ENCODE data around the gene LGALS13.
"Not testable (repeated sequence)": the region's sequence is repeated elsewhere in the genome, so short reads cannot be mapped to it uniquely, and the experiment has no call there.

LGALS13 gene

DNA sequence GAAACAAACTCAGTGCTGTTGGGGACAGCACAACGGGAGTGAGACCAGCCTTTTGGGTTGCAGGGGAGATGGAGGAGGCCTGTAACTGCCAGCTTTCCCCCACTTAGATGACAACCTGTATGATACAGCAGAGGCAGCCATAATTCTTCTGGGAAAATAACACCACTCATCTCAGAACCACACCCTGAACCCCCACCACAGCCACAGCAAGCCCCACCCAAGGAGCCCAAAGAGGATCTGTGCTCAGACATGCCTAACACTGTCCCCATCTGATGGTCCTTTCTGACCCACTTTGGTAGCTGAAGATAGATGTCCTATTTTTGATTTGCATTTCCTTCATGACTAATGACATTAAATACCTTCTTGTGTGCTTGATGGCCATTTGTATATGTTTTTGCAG, 15.4 kb downstream of the LGALS13 start:
- no peak for DNase-seq (ENCODE audit: low read depth)

DNA sequence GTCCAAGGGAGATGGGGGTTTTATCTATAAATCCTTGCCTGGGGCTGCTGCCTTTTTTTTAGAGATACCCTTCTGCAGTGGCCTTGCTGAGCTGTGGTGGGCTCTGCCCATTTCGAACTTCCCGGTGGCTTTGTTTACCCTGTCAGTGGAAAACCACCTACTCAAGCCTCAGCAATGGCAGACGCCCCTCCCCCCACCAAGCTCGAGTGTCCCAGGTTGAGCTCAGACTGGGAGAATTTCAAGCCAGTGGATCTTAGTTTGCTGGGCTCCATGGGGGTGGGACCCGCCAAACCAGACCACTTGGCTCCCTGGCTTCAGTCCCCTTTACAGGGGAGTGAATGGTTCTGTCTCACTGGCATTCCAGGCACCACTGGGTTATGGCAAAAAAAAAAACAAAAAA, 21.6 kb downstream of the LGALS13 start:
- no peak for DNase-seq (ENCODE audit: low read depth)

DNA sequence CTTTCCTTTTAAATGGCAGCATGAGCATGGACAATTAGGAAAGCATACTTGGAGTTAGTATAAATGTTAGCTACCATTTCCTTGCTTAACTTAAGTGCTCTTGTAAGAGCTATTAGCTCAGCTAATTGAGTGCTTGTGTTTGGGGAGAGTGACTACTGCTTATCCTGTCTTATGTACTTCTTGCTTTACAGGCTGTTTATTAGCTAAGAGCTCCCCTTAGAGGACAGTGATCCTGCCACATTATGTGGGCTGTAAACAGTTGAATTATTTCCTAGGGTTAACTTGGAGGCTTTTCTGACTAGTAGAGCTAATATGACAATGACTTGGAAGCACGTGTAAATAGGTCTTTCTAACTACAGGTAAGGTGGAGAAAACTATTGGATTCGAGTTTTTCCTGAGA, 25.3 kb downstream of the LGALS13 start:
- not testable (repeated sequence) for DNase-seq (ENCODE audit: low read depth)

DNA sequence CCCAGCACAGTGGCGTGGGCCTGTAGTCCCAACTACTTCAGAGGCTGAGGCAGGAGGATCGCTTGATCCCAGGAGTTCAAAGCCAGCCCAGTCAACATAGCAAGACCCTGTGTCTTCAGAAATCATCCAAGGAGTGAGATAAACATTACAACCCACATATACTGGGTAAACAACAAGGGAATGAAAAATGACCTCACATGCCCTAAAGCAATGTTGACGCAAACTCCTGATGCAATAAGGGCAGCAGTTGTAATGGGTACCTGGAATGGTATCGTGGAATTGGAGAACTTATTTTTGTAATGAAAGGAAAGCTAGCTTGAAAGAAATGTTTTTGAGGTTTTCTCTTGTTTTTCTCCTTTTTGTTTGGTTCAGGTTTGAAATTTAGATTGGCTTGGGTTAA, 28.9 kb downstream of the LGALS13 start:
- DNase-seq (ENCODE audit: low read depth): no peak

DNA sequence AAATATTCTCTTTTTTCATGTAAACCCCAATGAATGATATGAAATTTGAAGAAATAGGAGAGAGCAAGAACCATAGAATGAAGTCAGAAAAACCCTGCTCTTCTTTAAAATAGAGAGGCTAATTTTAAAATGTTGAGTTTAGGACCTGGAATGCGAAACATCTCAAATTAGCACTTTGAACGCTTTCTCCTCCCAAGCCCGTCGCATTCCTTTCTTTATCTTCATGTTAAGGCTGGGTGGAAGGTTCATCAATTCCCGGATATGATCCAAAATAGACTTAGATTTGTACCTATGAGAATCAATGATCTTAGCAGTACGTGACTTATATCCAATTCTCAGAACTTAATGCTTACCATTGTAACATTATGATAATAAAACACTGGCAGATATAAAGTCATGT, 29.3 kb downstream of the LGALS13 start:
- DNase-seq (ENCODE audit: low read depth): no peak

DNA sequence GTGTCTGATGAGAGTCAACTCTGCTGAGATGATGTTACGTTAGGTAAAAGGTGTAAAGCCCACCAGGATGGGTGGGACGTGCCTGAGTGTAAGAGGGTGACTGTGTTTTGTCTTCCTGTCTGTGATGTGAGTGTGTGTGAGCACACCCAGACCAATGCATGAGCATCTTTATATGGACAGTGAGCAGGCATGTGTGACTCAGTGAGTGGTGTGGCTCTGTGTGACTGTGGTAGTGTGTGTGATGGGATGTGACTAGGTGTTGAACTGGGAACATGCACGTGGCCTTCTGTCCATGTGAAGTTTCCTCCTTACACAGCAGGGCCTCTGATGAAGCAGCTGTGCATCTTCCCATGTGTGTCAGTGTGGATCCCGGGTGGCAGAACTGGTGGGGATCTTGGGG, 35.6 kb downstream of the LGALS13 start:
- no peak for DNase-seq (ENCODE audit: low read depth)

DNA sequence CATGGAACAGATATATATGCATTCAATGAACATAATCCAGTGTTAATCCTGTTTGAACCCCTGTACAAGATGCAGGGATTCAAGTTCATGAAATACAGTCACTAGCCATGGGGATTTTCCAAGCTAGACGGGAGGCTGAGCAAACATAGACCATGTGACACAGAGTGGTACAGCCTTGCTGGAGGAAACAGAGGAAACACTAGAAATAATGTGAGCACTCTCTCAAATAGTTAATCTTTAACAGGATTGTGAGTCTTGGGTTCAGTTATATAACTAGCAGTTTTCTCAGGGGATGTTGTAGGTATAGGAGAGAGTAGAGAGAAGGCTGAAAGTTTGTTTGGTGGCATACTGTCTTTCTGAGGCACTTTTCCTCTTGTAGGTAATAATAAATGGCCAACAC, 39.4 kb downstream of the LGALS13 start:
- no peak for DNase-seq (ENCODE audit: low read depth)

DNA sequence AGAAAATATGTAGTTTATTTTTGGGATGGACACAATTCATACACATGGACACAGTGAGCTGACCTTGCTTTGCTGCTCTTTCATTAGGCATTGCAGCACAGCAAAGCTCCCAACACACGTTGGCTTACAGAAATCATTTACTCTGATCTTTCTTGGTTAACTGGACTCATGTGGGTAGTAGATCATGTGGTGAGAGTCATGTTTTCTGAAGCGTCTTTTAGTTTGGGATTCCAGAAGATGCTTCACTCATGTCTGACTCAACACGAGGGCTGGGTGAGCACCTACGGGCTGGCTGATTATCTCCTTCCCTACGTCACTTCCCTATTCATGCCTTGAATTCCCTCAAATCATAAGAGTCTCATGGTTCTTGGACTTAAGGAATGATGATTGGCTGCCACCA, 41.3 kb downstream of the LGALS13 start:
- no peak for DNase-seq (ENCODE audit: low read depth)

DNA sequence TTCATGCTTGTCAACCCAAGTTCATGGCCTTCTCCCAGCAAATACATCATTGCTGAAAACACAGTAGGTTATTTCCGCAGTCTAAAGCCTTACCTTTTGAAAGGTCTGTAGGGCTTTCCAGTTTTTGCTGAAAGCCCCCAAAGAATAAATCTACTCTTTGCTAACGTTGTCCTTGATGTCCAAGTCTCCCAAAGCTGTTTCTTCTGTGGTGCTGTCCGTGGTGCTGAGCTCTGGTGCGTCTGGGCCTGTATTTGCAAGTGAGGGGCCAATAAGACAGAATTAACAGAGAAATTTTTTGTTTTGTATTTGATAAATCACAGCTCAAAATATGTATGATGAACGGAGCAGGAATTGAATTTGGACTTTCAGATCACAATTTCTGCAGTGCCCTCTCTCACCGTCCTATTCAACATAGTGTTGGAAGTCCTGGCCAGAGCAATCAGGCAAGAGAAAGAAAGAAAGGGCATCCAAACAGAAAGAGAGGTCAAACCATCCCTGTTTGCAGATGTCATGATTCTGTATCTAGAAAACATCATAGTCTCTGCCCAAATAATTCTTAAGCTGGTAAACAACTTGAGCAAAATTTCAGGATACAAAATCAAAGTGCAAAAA, 43.6 kb downstream of the LGALS13 start:
- DNase-seq (ENCODE audit: low read depth): no peak

DNA sequence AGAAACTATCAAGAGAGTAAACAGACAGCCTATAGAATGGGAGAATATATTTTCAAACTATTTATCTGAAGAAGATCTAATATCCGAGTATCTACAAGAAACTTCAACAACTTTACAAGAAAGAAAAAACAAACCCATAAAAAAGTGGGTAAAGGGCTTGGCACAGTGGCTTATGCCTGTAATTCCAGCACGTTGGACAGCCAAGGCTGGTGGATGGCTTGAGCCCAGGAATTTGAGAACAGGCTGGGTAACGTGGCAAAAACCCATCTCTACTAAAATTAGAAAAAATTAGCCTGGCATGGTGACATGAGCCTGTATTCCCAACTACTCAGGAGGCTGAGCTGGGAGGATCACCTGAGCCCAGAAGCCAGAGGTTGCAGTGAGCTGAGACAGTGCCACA, 45.6 kb downstream of the LGALS13 start:
- no peak for DNase-seq (ENCODE audit: low read depth)

DNA sequence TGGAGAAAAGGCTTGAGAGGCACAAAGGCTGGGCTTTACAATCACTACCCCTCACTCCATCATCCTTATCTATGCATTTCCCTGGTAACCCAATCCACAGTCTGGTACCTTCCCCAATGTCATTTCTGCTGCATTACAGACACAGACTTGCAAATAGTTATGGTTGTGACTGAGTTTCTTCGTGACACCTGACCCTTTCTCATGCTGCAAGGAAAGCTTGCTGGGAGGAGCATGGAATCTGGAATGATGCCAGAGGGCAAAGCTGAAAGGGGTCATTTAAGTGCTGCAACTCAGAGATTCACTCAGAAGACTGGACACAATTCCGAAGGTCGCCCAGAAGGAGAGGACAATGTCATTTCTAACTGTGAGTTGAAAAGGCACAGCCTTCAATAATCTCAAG, 53.3 kb downstream of the LGALS13 start, which contains the start of gene LGALS16:
Gene LGALS16 (plus strand): TSS at position 301 of the 400 bp plus-strand sequence. CDS start 49 bp downstream, at position 350.
- DNase-seq (ENCODE audit: low read depth): no peak
